Coronary artery (tissue), 2 donors: Measurements from ENCODE around the gene TLX3.
A peak's percentile ranks its signal among the peaks of the same experiment; 100 is the strongest.

Source experiments
- DNase-seq: peaks from one replicate; pipeline ENCODE4 v3.0.0-alpha.2; 2017; ENCODE audit warnings: low spot score
- H3K27ac ChIP-seq, 2 donors: fragments of 200-600 bp; sonication (generic); one replicate each; pipeline ENCODE4 v1.5.1; 2016 to 2019
- H3K4me3 ChIP-seq: fragments of 200-600 bp; sonication (generic); 2 replicates; pipeline ENCODE4 v1.5.1; 2016; ENCODE audit warnings: mild to moderate bottlenecking, moderate library complexity
- TF ChIP-seq, protein P1 (sequence below): fragments of 200-600 bp; sonication (generic); IDR thresholded peaks from one replicate; pipeline ENCODE4 v1.5.1; 2019; ENCODE audit warnings: antibody characterized with exemption

TLX3 gene

DNA sequence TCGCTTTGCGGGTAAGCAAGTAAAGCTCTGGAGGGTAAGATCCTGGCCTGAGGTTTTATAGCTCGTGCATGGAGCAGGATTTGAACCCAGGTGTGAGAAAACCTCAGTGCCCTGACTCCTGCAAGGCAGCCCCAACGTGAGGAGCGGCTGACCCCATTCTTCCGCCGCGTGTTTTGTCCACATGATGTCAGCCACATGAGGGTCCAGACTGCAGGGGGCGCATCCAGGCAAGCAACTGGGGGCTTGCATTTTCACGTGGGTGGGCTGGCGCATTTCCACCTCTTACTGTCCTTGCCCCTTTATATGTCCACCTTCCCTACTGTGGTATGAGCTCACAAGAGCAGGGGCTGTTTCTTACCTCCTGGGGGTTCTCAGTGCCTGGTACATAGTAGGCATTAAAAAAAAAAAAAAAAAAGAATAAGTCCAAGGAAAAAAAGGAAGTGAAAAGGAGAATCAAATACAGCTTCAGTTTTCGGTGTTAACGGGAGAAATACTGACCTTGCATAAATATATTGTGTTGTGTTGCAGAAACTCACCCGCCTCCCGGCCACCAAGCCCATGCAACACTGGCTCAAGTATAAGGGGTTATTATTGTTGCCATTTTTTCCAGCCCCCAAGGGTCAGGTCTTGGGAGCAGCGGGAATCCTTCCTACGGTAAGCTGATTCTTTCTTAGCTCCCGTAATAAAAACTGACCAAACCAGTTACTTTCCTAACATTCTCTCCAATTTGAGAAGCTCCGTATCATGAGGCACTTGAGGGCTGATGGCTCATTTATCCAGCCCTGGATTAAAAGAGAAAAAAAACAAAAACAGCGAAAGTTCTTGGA is 15.0 kb downstream of the TLX3 start:
- TF ChIP-seq, protein P1, sequence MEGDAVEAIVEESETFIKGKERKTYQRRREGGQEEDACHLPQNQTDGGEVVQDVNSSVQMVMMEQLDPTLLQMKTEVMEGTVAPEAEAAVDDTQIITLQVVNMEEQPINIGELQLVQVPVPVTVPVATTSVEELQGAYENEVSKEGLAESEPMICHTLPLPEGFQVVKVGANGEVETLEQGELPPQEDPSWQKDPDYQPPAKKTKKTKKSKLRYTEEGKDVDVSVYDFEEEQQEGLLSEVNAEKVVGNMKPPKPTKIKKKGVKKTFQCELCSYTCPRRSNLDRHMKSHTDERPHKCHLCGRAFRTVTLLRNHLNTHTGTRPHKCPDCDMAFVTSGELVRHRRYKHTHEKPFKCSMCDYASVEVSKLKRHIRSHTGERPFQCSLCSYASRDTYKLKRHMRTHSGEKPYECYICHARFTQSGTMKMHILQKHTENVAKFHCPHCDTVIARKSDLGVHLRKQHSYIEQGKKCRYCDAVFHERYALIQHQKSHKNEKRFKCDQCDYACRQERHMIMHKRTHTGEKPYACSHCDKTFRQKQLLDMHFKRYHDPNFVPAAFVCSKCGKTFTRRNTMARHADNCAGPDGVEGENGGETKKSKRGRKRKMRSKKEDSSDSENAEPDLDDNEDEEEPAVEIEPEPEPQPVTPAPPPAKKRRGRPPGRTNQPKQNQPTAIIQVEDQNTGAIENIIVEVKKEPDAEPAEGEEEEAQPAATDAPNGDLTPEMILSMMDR = no peak
- no peak overlapping the region for H3K4me3 ChIP-seq
- H3K27ac ChIP-seq = no peak overlapping the region
- DNase-seq = no peak

DNA sequence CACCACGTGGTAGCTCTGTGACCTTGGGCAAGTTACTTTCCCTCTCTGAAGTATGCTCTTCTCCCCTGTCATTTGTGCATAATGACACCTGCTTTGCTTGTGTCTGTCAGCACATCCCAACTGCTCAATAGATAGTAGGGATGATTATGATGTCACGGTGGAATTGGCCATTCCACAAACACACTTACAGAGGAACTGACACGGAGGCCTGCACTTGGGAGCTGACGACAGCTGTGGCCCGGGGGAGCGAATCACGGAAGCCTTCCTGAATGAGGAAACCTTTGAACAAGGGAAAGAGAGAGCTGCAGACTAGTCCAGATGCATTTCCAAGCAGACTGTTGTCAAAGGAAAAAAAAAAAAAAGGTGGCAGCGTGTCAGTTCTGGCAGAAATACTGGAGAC is 21.0 kb downstream of the TLX3 start:
- TF ChIP-seq, protein P1 = no peak
- H3K27ac ChIP-seq = no peak overlapping the region
- no peak overlapping the region for H3K4me3 ChIP-seq
- no peak for DNase-seq

- TF ChIP-seq, protein P1 = no peak
- no peak for DNase-seq
- no peak overlapping the region for H3K27ac ChIP-seq
- no peak overlapping the region for H3K4me3 ChIP-seq
These were observed 26.6 kb downstream of the TLX3 start for GRCh38 chr5:171335616-171336015.

DNA sequence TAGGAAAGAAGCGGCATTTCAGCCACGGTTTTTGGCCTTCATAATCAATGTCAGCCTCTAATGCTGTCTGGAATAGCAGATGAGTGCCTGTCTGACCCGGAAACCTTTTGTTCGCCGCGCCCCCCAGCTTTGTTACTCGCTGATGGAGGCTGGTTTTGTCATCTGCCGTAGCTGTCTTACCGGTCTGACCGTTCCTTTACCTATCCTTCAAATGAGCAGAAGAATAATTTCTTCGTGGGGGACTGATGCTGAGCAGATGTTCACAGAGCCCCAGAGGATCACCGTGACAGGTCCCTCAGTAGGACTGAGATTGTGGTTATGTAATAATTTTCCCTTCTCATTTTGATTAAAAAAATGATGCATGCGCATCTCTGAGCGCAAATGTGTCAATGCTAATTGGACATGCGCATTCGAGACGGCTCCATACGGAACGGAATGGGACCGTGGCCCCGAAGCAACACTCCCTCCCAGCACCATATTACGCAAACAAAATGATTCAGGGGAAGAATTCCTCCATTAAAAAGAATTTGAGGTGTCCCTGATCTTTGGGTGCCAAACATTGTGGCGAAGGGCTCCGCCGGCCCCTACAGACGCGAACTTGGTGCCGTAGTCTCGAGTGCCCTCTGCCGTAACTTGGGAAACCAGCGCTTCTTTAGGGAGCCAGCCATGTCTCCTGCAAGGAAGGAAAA is 27.6 kb downstream of the TLX3 start:
- peak overlapping the region; percentile 64 for H3K4me3 ChIP-seq
- no peak overlapping the region for H3K27ac ChIP-seq
- TF ChIP-seq, protein P1 = no peak
- DNase-seq = no peak

- H3K27ac ChIP-seq = no peak overlapping the region
- no peak for DNase-seq
- TF ChIP-seq, protein P1 = no peak
- peak overlapping the region; percentile 64 for H3K4me3 ChIP-seq
These were observed 28.1 kb downstream of the TLX3 start for GRCh38 chr5:171337210-171337569.

DNA sequence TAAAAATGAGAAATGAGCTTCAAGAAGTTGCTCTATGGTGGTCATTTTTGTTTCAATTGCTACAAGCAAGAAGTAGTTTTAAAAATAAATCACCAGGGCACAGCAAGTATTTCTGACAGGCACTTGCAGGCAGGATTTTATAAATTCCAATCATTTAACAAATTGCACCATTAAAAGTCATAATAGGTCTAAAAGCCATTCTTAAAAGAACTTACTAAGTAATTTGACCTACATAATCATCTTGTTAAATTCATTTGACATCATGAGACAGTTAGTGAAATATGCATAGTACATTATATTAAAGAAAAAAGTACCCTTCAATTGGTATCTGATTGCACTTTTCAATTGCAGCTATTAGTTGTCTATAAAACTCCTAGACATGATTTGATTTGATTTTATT is 31.0 kb downstream of the TLX3 start:
- no peak for DNase-seq
- Histone ChIP-seq H3K27ac (no peak overlapping the region), H3K4me3 (no peak overlapping the region)
- TF ChIP-seq, protein P1 = no peak

DNA sequence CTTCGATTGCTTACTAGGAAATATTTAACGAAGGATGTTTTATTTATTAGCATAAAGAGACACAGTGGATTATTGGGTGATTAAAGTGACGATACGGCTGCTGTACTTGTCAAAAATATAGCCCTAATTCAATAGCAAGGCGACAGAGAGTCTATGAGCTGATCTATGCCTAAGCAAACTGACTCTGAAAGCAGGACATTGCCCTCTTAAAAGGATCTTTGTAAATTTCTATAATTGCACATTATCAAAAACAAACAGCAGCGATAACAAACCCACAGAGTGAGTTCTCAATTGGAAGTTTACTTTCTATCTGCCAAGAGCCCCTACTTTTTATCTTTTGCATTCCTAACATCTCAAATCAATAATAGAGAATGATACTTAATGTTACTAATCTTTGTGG is 31.4 kb downstream of the TLX3 start:
- DNase-seq = no peak
- TF ChIP-seq, protein P1 = no peak
- Histone ChIP-seq H3K27ac (no peak overlapping the region), H3K4me3 (no peak overlapping the region)
